ENCODE data around the gene MYH9. TPM values are rescaled to one million over a fixed set of nuclear protein-coding genes. Genes with fewer than 3 reads are reported as not detected.

MYH9 gene
- polyA plus RNA-seq, 1 of the 3 experiments (the other 2 are of a cell fraction), result 303 TPM

DNA sequence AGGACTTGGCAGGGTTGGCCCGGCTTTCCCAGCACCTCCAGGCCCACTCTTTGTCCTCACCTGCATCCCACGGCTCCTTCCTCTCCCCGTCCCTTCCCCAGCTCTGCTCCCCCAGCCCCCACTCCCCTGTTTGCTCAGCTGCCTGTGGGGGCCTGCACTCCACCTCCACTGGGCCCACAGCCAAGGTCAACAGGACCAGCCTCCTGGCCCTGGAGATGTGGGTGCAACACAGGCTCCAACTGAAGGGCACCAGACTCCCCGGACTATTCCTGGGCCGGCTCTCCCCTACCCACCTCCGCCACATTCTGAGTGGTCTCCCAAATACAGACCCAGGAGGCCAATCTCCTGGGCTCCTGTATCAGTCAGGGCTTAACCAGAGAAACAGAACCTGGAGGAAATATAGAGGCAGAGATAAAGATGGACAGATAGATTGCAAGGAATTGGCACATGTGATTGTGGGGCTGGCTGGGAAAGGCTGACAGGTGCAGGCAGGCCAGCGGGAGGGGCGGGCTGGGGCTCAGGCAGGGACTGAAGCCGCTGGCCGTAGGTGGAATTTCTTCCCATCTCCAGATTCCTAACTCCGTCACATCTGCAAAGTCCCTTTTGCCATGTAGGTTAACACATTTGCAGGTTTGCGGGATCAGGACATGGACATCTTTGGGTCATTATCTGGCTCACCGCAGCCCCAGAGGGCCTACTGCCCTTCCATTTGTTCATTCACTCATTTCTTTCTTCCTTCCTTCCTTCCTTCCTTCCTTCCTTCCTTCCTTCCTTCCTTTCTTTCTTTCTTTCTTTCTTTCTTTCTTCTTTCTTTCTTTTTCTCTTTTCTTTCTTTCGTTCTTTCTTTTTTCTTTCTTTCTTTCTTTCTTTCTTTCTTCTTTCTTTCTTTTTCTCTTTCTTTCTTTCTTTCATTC is 45.8 kb upstream of the MYH9 start:
- H3F3A ChIP-seq (replicated peaks; ENCODE audit: insufficient read depth), result peaks cover 6% of the 10 kb centered on the region
- CTCF ChIA-PET, result interaction anchor here (0.6 to 1.7 kb wide), 3 partner anchors 10 to 37 kb away, joined by 3 to 6 read pairs (median 5); no protein-coding TSS in a partner anchor
- H3K27ac ChIP-seq (ENCODE audit: low read depth in 2 of 2, low read length in 1 of 2), result peak overlapping the region in 1 of 2 experiments; percentile 16; a peak in 1 of 4 replicates
- DNase-seq, result peak; percentile 62
- H3K4me1 ChIP-seq (ENCODE audit: control insufficient read depth in 1 of 2, insufficient read depth in 2 of 2, low read depth in 1 of 2, low read length in 1 of 2), result peaks cover 12 to 15% of the 10 kb centered on the region in 2 experiments; a peak in 3 of 4 replicates
- no peaks in the 10 kb centered on the region for H3K9me2 ChIP-seq
- H3K4me2 ChIP-seq, result peak overlapping the region; percentile 48; the same call in 1 of the 2 replicates
- 61% methylated on average over 13 of the region's 14 CpGs for WGBS (ENCODE audit: low lambda C conversion rate)
- H3K9me3 ChIP-seq, result no peaks in the 10 kb centered on the region
- H3K36me3 ChIP-seq (replicated peaks in 1 of 2; ENCODE audit: control insufficient read depth in 1 of 2, insufficient read depth in 2 of 2, low read length in 1 of 2), result no peaks in the 10 kb centered on the region
- H3K4me3 ChIP-seq (ENCODE audit: low read depth in 2 of 2, low read length in 1 of 2), result no peak overlapping the region
- no peak for TF ChIP-seq CHD2 (IDR thresholded peaks at IDR 0.05; ENCODE audit: low read length, partially characterized antibody)
- no peak for TF ChIP-seq EP300 (IDR thresholded peaks at IDR 0.05; ENCODE audit: borderline replicate concordance in 1 of 2, low read depth in 1 of 2, low read length in 1 of 2)
- TF ChIP-seq, protein P1, sequence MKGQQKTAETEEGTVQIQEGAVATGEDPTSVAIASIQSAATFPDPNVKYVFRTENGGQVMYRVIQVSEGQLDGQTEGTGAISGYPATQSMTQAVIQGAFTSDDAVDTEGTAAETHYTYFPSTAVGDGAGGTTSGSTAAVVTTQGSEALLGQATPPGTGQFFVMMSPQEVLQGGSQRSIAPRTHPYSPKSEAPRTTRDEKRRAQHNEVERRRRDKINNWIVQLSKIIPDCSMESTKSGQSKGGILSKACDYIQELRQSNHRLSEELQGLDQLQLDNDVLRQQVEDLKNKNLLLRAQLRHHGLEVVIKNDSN (IDR thresholded peaks at IDR 0.05; ENCODE audit: borderline replicate concordance, low read depth), result no peak
- TF ChIP-seq TCF12 (IDR thresholded peaks at IDR 0.05), result peak; percentile 50; the same call in 1 of the 2 replicates
- TF ChIP-seq TAF1 (IDR thresholded peaks at IDR 0.05; ENCODE audit: borderline replicate concordance, low read depth, low read length), result no peak
- TF ChIP-seq GATA2 (CRISPR knock-in tag; IDR thresholded peaks at IDR 0.05), result peak; percentile 40; the same call in 1 of the 2 replicates
- peak; percentile 74 for TF ChIP-seq NFIC (IDR thresholded peaks at IDR 0.05; ENCODE audit: borderline replicate concordance)
- TF ChIP-seq, protein P2, sequence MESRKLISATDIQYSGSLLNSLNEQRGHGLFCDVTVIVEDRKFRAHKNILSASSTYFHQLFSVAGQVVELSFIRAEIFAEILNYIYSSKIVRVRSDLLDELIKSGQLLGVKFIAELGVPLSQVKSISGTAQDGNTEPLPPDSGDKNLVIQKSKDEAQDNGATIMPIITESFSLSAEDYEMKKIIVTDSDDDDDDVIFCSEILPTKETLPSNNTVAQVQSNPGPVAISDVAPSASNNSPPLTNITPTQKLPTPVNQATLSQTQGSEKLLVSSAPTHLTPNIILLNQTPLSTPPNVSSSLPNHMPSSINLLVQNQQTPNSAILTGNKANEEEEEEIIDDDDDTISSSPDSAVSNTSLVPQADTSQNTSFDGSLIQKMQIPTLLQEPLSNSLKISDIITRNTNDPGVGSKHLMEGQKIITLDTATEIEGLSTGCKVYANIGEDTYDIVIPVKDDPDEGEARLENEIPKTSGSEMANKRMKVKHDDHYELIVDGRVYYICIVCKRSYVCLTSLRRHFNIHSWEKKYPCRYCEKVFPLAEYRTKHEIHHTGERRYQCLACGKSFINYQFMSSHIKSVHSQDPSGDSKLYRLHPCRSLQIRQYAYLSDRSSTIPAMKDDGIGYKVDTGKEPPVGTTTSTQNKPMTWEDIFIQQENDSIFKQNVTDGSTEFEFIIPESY (IDR thresholded peaks at IDR 0.05; ENCODE audit: borderline replicate concordance, low read depth), result no peak
- H4K20me1 ChIP-seq (ENCODE audit: insufficient read depth), result no peaks in the 10 kb centered on the region
- H3K79me2 ChIP-seq (ENCODE audit: insufficient read depth), result no peaks in the 10 kb centered on the region
- H2AFZ ChIP-seq (ENCODE audit: low read depth), result no peak overlapping the region
- no peaks in the 10 kb centered on the region for H3K27me3 ChIP-seq (ENCODE audit: insufficient read depth)
- H3K9ac ChIP-seq, result no peak overlapping the region
- POLR2A ChIA-PET, result no interaction called here

DNA sequence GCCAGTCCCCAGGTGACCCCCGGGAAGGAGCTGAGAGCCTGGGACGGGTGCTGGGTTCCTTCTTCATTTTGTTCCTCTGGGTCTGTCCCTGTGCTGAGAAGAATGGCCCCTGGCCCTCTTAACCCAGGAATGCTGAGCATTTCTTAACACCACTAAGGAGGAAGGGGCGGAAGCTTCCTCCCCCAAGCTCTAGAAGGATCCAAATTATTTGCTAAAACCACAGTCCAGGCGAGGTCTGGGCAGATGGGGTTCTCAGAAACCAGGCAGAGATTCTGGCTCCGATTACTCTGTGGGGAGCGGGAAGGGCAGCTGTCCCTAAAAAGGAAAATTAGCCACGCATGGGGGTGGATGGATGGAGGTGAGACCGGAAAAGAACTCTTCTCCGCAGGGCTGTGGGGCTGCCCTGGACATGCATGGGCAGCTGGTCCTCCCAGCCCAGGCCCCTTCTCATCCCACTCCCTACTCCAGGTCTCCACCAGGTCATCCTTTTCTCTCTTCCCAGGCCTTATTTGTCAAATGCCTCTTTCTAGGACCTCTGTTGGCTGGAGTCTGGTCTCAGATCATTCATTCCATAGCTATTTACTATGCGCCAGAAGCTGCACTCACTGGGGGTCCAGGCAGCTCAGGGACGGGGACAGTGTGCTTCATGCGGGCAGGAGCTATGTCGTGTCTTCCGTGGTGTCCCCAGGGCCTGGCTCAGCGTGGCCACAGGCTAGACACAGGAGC is 45.0 kb upstream of the MYH9 start:
- Histone ChIP-seq H3K4me3 (ENCODE audit: low read depth in 2 of 2, low read length in 1 of 2) (no peak overlapping the region), H3K27ac (ENCODE audit: low read depth in 2 of 2, low read length in 1 of 2) (peak overlapping the region in 1 of 2 experiments; percentile 16; a peak in 1 of 4 replicates), H3K4me1 (ENCODE audit: control insufficient read depth in 1 of 2, insufficient read depth in 2 of 2, low read depth in 1 of 2, low read length in 1 of 2) (peaks cover 12 to 15% of the 10 kb centered on the region in 2 experiments; a peak in 3 of 4 replicates), H3K4me2 (peak overlapping the region; percentile 48; the same call in 1 of the 2 replicates), H3K9ac (no peak overlapping the region), H3K36me3 (replicated peaks in 1 of 2; ENCODE audit: control insufficient read depth in 1 of 2, insufficient read depth in 2 of 2, low read length in 1 of 2) (no peaks in the 10 kb centered on the region), H3K9me3 (no peaks in the 10 kb centered on the region), H4K20me1 (ENCODE audit: insufficient read depth) (no peaks in the 10 kb centered on the region), H3K9me2 (no peaks in the 10 kb centered on the region), H3K79me2 (ENCODE audit: insufficient read depth) (no peaks in the 10 kb centered on the region), H3F3A (replicated peaks; ENCODE audit: insufficient read depth) (peaks cover 3% of the 10 kb centered on the region), H2AFZ (ENCODE audit: low read depth) (no peak overlapping the region), H3K27me3 (ENCODE audit: insufficient read depth) (no peaks in the 10 kb centered on the region)
- WGBS (ENCODE audit: low lambda C conversion rate), result 85% methylated on average over 15 of the region's 15 CpGs
- no peak for DNase-seq
- POLR2A ChIA-PET, result no interaction called here
- CTCF ChIA-PET, result interaction anchor here (0.6 to 1.7 kb wide), 3 partner anchors 9 to 38 kb away, joined by 3 to 6 read pairs (median 5); no protein-coding TSS in a partner anchor
- TF ChIP-seq NFIC (IDR thresholded peaks at IDR 0.05; ENCODE audit: borderline replicate concordance), result no peak
- no peak for TF ChIP-seq RAD21 (IDR thresholded peaks at IDR 0.05; ENCODE audit: low read length)
- TF ChIP-seq GATA2 (CRISPR knock-in tag; IDR thresholded peaks at IDR 0.05), result no peak
- no peak for TF ChIP-seq EP300 (IDR thresholded peaks at IDR 0.05; ENCODE audit: borderline replicate concordance in 1 of 2, low read depth in 1 of 2, low read length in 1 of 2)
- no peak for TF ChIP-seq ELF1 (IDR thresholded peaks at IDR 0.05)
- no peak for TF ChIP-seq EZH2phosphoT487 (IDR thresholded peaks at IDR 0.05; ENCODE audit: borderline replicate concordance, low read depth)
- TF ChIP-seq, protein P3, sequence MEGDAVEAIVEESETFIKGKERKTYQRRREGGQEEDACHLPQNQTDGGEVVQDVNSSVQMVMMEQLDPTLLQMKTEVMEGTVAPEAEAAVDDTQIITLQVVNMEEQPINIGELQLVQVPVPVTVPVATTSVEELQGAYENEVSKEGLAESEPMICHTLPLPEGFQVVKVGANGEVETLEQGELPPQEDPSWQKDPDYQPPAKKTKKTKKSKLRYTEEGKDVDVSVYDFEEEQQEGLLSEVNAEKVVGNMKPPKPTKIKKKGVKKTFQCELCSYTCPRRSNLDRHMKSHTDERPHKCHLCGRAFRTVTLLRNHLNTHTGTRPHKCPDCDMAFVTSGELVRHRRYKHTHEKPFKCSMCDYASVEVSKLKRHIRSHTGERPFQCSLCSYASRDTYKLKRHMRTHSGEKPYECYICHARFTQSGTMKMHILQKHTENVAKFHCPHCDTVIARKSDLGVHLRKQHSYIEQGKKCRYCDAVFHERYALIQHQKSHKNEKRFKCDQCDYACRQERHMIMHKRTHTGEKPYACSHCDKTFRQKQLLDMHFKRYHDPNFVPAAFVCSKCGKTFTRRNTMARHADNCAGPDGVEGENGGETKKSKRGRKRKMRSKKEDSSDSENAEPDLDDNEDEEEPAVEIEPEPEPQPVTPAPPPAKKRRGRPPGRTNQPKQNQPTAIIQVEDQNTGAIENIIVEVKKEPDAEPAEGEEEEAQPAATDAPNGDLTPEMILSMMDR (IDR thresholded peaks at IDR 0.05), result no peak
- TF ChIP-seq MEF2A (IDR thresholded peaks at IDR 0.05; ENCODE audit: borderline replicate concordance, low read depth), result no peak
- no peak for TF ChIP-seq CHD2 (IDR thresholded peaks at IDR 0.05; ENCODE audit: low read length, partially characterized antibody)
- no peak for TF ChIP-seq RCOR1 (IDR thresholded peaks at IDR 0.05; ENCODE audit: low read length)
- TF ChIP-seq, protein P1 (IDR thresholded peaks at IDR 0.05; ENCODE audit: borderline replicate concordance, low read depth), result no peak
- TF ChIP-seq GABPA (IDR thresholded peaks at IDR 0.05; ENCODE audit: low read depth), result no peak
- no peak for TF ChIP-seq POLR2AphosphoS5 (IDR thresholded peaks at IDR 0.05; ENCODE audit: low read depth, low read length)

Measured in SK-N-SH (cell line).